Right ventricle myocardium superior (tissue), 1 donor: ENCODE results near the gene TGFBRAP1. TPM values are rescaled to one million over a fixed set of nuclear protein-coding genes. Genes with fewer than 3 reads are reported as not detected.
"Not testable (repeated sequence)": the region's sequence is repeated elsewhere in the genome, so short reads cannot be mapped to it uniquely, and the experiment has no call there.

Experiments
- ATAC-seq: fragments of 200-7000 bp; cut with Tn5 transposase; one replicate; pipeline ENCODE4 v1.9.1; 2020; ENCODE audit warnings: mild to moderate bottlenecking; ENCODE audit not compliant: poor library complexity
- DNase-seq: peaks from one replicate; pipeline ENCODE4 v3.0.0-alpha.2; 2020
- intact Hi-C: fragments of 100-400 bp; cut with DNase I; formaldehyde crosslinking; loops from one replicate; pipeline ENCODE4 v1.11.2; 2022
- total RNA-seq: library from RNA; stranded (reverse); fragmentation: NEBNext Ultra II Directional; extraction: Animal tissue kit (Norgen Biotek cat#: 25700); gene quantifications from one replicate; pipeline ENCODE4 v1.2.1, GENCODE V29; 2021
- donor health status: DM: no; HTN: yes; CAD: no; lungs with severe emphysema.

The TGFBRAP1 gene
- total RNA-seq, 1 donor from 2014 or later, result 8.6 TPM

DNA sequence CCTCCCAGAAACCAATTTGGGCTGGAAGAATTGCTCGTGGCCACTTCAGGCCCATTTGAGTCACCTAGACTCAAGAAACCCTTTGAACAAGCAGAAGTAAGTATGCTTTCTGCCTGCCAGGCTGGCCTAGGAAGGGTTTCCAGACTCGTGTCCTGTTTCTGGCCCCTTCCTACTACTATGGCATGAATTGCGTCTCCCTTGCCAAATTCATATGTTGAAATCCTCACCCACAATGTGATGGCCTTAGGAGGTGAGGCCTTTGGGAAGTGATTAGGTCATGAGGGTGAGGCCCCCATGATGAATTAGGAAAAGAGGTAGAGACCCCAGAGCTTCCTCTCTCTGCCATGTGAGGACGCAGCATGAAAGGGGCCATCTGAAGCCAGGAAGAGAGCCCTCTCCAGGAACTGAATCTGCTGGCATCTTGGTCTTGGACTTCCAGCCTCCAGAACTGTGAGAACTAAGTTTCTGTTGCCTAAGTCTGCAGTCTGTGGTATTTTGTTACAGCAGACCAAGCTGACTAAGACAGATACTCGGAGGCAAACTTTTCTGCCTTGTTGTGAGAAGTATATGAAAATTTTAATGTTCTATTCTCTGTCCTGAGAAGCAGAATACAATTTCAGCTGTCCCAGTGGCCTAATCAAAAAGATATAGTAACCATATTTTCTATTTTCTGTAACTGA, 74.9 kb downstream of the TGFBRAP1 start:
- DNase-seq, result no peak
- intact Hi-C loops, result no loop called here
- ATAC-seq, result no peak

DNA sequence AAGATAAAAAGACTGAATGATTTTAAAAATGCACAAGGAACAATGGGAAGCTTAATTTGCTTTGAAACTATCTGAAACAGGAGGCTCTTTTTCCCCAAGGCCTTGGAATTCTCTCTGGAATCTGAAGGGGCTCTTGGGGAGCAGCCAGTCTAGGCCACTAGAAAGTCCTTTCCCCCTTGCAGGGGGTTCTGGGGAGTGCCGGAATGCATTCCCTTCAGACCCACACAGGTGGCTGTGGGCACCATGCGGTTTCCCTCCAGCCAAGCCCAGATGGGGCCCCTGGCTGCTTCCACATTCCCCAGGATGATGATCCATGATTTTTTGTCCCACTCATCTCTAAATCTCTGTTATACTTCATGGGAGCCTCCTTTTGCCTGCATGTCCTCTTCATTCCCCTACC, 77.3 kb downstream of the TGFBRAP1 start:
- intact Hi-C loops, result no loop called here

DNA sequence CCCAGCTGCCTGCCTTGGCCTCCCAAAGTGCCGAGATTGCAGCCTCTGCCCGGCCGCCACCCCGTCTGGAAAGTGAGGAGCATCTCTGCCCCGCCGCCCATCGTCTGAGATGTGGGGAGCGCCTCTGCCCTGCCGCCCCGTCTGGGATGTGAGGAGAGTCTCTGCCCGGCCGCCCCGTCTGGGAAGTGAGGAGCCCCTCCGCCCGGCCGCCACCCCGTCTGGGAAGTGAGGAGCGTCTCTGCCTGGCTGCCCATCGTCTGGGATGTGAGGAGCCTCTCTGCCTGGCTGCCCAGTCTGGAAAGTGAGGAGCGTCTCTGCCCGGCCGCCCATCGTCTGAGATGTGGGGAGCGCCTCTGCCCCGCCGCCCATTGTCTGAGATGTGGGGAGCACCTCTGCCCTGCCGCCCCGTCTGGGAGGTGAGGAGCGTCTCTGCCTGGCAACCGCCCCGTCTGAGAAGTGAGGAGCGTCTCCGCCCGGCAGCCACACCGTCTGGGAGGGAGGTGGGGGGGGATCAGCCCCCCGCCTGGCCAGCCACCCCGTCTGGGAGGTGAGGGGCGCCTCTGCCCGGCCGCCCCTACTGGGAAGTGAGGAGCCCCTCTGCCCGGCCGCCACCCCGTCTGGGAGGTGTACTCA, 78.4 kb downstream of the TGFBRAP1 start:
- intact Hi-C loops, ATAC-seq: not testable (repeated sequence)

More for the DNA sequence above, 77.3 kb downstream of the TGFBRAP1 start:
- no peak for ATAC-seq
- DNase-seq, result no peak

DNA sequence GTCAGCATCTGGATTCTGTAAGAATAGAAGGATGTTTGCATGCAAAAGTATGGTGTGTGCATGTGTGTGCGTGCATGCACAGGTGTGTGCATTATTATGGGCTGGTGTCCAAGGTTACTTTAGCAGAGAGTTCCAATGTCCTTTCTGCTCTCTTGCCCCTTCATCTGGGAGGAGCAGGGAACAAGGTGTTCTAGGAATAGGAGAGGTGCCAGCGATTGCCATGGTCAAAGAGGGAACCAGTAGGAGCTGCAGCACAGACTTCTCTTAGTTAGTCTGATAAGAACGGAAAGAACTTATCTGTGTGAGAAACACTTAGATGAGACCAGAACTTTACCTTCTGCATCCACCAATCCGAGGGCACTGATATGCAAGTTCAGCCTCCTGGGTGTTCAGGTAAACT, 79.6 kb downstream of the TGFBRAP1 start:
- intact Hi-C loops, result no loop called here
- no peak for ATAC-seq
- DNase-seq, result no peak

More for the DNA sequence above, 78.4 kb downstream of the TGFBRAP1 start:
- DNase-seq, result not testable (repeated sequence)

DNA sequence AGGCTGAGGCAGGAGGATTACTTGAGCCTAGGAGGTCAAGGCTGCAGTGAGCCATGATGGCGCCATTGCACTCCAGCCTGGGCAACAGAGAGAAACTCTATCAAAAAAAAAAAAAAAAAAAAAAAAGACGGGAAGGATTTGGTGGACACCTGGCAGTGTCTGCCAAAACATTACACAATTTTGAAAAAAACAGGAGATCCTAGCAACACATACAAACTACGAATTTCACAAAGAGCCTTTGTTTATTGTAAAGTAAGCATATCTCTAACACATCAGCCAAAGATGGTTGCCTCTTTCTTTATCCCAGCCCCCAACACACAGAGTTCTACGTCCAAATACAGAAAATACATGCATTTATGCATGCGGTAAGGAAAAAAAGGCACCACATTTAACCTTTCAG, 80.4 kb downstream of the TGFBRAP1 start:
- DNase-seq (no peak), ATAC-seq (no peak)
- intact Hi-C loops, result no loop called here

DNA sequence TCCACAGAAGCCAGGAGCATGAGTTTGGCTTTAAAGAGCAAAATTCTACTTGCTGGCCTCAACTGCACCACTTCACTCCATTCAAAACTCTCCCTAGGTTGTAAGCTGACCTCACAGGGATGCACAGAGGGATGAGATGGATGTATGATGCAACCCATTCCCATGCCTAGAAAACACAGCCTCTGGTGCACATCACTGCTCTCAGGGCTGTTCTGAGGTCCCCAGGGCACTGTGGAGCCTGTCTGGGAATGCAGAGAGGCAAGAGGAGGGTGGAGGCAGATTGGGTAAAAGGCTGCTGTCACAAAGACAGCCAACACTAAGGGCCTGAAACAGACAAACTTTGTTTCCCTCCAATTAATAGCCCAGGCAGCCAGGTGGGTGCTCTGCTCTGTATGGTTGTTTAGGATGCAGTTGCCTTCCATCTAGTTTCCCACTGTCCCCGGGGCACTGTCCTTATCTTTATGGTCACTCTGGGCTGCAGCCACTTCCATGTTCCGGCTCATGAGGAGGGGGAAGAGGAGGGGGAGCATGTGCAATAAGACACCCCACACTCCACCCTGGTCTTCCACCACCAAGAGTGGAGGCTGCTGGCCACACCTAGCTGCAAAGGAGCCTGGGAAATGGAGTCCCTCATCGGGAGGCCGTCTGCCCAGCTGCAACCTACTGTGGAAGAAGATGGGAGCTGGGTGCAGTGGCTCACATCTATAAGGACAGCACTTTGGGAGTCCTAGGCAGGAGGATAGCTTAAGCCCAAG, 81.0 kb downstream of the TGFBRAP1 start:
- intact Hi-C loops, result no loop called here
- no peak for ATAC-seq
- no peak for DNase-seq

DNA sequence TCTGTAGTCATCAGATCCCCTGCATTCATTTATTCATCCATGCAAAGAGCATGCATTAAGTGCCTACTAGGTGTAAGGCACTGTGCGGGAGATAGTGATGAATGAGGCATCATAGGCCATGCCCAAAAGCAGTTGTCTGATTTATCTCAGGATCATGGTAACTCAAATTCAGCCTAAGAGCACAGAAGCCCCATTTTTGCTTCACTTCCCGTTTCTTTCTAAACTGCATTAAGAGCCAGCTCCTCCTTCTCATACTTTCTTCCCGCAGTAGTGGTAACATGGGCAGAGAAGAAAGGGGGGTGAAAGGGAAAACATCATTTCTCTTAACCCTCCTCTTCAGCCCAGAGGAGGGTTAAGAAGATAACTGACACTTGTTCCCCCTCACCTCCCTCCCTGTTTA, 85.1 kb downstream of the TGFBRAP1 start:
- no peak for DNase-seq
- ATAC-seq, result no peak
- intact Hi-C loops, result no loop called here

DNA sequence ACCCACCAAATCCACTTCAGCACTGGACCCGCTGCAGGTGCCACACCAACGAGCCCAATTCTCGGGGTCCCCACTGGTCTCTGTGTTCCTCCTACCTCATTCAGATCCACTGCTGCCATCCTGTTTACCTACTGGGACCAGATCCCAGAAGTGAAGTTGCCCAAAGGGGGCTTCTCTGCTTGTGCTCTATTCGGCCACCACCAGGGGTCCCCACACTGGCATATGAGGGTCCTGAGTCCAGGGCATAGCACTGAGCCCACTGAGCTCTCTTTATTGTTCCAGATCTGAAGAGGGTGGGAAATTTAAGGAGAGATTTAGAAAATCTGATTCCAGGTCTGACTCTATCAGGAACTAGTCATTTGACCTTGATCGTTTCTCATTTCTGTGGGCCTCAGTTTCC, 85.6 kb downstream of the TGFBRAP1 start:
- no peak for ATAC-seq

DNA sequence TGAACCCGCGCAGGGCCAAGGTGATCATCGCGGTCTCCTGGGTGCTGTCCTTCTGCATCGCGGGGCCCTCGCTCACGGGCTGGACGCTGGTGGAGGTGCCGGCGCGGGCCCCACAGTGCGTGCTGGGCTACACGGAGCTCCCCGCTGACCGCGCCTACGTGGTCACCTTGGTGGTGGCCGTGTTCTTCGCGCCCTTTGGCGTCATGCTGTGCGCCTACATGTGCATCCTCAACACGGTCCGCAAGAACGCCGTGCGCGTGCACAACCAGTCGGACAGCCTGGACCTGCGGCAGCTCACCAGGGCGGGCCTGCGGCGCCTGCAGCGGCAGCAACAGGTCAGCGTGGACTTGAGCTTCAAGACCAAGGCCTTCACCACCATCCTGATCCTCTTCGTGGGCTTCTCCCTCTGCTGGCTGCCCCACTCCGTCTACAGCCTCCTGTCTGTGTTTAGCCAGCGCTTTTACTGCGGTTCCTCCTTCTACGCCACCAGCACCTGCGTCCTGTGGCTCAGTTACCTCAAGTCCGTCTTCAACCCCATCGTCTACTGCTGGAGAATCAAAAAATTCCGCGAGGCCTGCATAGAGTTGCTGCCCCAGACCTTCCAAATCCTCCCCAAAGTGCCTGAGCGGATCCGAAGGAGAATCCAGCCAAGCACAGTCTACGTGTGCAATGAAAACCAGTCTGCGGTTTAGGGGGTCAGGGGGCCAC, 87.1 kb downstream of the TGFBRAP1 start:
- intact Hi-C loops, result no loop called here
- ATAC-seq (no peak), DNase-seq (no peak)

More for the DNA sequence above, 85.6 kb downstream of the TGFBRAP1 start:
- DNase-seq, result no peak
- intact Hi-C loops, result no loop called here

DNA sequence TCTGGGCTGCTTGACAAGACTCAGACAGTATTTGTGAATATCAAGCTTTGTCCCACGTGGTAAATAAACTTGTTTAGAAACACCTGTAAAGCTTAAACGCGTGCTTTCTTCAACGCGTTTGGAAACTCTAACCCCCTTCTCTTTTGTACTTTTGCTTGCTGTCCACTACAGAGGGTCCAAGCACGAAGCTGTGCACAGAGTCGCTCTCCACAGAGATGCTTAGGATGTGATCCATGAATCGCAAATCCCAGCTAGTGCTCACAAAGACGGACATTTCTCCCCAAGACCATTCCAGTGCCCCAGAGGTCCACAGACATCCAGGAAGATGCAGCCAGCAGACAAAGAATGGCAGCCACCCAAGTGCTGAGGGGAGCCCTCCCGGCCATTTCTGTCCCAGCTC, 88.1 kb downstream of the TGFBRAP1 start, which contains the start of gene GPR45:
GPR45 (plus strand) TSS at position 301 of the 400 bp plus-strand sequence. CDS start 116 bp downstream, outside the sequence.
- ATAC-seq (no peak), DNase-seq (no peak)
- intact Hi-C loops, result no loop called here

DNA sequence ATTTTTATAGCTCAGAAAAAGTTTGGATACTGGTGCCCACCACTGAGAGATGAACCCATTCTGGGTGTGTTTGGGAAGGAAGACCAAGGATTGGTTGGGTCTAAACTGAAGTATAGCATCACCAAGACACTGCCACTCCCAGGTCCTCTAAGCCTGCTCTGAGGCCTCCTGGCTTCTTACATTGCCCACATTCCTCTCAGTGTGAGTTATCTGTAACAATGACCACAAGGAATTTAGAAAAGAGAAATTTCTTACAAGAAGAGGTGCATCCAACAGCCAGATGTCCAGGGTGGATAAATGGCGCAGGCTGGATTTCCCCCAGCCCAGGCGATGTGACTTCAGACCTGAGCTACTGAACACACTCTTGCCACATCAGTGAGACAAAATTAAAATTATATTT, 89.6 kb downstream of the TGFBRAP1 start:
- intact Hi-C loops, result loop anchor here (2.0 kb wide), 1 partner anchor 125 kb away; no protein-coding TSS in a partner anchor
- no peak for DNase-seq
- no peak for ATAC-seq

DNA sequence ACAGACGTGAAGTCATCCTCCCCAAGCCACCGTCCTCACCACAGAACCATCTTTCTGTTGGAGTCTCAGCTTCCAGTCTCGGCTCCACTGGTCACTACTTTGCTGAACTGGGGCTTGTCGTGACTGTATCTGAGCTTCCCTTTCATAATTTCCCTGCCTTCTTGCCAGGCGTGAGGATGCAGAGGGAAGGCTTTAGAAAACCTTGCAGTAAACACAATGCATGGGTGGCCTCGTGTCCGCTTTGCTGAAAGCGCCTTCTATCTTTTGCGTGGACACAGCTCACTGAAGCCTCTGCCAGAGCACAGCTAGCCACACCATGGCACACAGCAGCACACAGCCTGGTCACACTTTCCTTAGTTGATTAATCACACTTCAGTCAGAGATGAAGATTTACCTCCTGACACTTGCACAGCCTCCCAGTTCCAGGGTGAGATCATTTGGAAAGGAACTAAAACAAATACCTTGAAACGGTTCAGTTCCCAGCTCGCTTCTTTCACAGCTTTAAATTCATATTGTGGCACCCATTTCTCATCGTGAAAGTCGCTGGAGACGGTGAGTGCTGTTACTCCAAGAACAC, 90.8 kb downstream of the TGFBRAP1 start:
- DNase-seq, result no peak
- ATAC-seq, result no peak
- intact Hi-C loops, result loop anchor here (2.0 kb wide), 1 partner anchor 124 kb away; no protein-coding TSS in a partner anchor

DNA sequence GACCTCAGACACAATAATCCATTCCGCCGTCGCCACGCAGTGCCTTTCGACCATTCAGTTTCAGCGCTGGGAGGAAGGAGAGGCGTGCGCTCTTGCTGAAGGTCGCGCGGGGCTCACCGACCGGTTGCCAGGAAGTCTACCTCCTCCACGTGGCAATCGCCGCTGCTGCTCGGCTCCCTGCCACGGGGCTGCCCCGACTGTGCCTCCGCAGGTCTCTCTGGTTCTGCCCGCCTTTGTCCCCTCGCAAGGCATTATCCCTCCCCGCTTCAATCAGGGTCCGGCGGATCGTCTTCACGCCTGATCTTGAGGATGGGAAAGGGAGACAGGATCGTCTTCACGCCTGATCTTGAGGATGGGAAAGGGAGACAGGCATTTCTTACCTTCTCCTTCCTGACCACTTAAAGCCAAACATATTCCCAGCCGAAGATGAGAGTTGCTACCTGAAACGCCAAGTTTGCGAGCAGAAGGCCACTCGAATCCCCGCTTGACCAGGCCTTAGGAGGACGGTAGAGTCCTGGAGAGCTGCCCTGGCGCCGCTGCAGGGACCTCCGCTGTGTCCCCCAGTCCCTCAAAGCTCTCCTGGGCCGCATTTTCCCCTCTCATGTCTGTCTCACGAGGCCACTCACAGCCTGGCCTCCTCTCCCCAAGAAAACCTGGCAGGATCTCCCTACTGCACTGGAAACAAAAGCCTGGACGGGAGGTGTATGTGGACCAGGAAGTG, 92.3 kb downstream of the TGFBRAP1 start:
- ATAC-seq, result peak; percentile 34
- intact Hi-C loops, result no loop called here
- DNase-seq, result no peak

DNA sequence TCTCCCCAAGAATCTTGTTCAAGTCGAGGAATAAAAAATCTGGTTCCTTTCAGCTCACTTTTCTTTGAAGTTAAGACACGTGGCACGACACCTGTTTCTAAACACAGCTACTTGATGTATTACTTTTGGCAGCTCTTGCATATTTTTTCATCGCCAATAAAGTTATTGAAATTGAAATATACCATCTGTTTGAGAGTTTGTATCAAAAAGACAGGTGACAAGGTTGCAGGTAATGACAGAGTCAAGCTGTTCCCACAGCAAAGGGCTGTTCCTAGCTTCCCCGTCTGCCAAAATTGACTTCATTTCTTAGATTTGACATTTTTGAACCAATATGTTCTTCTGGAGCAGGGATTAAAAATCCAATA, 93.5 kb downstream of the TGFBRAP1 start:
- intact Hi-C loops, result no loop called here
- DNase-seq (no peak), ATAC-seq (no peak)

DNA sequence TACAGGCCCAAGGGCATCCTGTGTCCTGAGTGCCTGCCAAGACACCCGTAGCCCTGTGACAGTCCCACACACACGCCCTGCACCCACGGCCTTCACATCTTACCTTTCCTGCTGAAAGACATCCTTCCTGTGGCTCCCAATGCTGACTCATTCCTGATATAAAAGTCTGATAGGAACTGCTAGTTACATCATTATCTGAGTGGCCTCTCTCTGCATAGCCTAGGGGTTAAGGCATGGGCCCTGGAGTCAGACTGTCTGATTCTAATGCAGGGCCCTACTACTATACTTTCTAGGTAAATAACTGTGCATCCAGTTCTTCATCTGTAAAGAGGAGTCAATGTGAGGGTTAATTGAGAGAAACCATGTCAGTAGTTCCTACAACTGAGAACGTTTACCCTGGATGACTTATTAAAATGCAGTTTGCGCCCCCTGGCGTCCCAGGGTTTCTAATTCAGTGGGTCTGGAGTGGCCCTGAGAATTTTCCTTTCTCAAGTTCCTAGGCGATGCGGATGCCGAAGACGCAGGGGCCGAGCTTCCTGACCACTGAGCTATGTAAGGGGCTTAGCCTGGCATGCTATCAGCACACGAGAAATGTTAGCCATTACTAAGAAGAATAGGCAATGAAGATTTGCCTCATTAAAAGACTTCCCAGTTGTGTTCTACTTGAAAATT, 94.0 kb downstream of the TGFBRAP1 start:
- ATAC-seq (peak; percentile 66), DNase-seq (peak; percentile 85)
- intact Hi-C loops, result no loop called here

DNA sequence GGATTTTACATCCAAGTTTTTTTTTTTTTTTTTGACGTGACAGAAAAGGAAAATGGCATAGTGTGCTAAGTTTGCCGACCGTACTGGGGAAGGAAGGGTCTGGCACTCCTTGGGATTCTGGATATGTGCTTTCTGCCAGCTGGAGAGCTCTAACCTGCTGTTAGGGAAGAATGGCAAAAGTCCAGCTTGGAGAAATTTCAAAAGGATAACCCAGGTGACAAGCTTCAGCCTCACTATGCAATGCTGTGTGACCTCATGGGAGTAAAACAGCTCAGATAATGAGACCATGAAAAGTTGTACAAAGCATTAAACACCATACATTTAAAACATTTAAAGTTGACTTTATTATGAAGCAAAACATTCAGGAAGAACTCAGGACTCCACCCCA, 98.3 kb downstream of the TGFBRAP1 start:
- intact Hi-C loops, result no loop called here
- ATAC-seq (no peak), DNase-seq (no peak)

DNA sequence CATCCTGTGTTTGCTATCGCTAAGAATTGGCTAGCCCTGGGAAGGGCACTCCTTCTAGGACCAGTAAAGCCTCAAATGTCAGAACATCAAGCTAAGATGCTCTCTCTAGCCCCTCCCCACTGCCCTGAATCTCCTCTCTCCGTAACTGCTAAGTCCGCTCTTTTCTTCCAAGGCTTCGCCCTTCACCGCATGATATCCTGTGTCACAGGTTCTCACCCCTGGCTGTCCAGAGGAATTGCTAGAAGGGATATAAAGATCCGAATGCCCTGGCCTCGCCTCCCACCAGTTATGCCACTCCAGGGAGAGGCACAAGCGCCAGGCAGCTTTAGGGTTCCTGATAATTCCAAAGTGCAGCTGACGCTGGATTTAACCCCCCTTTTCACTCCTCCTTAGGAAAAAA, 105.1 kb downstream of the TGFBRAP1 start:
- ATAC-seq (no peak), DNase-seq (no peak)
- intact Hi-C loops, result no loop called here

DNA sequence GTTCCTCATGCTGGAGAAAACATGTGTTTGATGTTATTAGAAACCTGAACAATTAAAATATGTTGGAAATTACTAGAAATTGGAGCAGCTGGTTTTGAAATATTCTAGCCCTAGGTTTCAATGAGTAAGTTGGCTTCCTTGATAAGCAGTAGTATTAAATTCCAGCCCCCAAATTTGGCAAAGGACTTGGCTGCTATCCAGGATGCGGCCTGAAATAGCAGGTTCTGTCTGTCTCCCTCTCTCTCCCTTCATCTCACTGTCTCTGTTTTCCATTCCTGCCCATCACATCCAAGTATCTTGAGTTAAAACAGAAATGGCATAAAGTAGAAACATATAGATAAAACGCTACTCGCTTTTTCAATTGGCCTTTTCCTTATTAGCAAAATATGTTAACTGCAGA, 108.9 kb downstream of the TGFBRAP1 start:
- DNase-seq (no peak), ATAC-seq (no peak)
- intact Hi-C loops, result no loop called here
